ENCODE results near the gene NSMF. TPM values are rescaled to one million over a fixed set of nuclear protein-coding genes. Genes with fewer than 3 reads are reported as not detected.

Gene NSMF
- polyA plus RNA-seq, 1 of the 3 experiments (the other 2 are of a cell fraction): 58.8 TPM

GRCh38 chr9:137459601-137460362, 648 bp upstream of the NSMF start:
- POLR2A ChIA-PET: interaction anchor here (0.6 to 1.3 kb wide), 4 partner anchors 9 to 28 kb away, joined by 3 to 4 read pairs (median 4); no protein-coding TSS in a partner anchor
- Histone ChIP-seq H3K79me2 (ENCODE audit: insufficient read depth) (peaks cover 10% of the 10 kb centered on the region; the same call in 1 of the 2 replicates), H3K9me3 (no peaks in the 10 kb centered on the region), H4K20me1 (ENCODE audit: insufficient read depth) (peaks cover 16% of the 10 kb centered on the region), H3K9me2 (no peaks in the 10 kb centered on the region), H3K36me3 (replicated peaks in 1 of 2; ENCODE audit: control insufficient read depth in 1 of 2, insufficient read depth in 2 of 2, low read length in 1 of 2) (peaks cover 0 to 20% of the 10 kb centered on the region in 2 experiments), H3K9ac (peak overlapping the region; percentile 45), H3K27ac (ENCODE audit: low read depth in 2 of 2, low read length in 1 of 2) (peak overlapping the region in 1 of 2 experiments; percentile 76; a peak in 1 of 4 replicates), H3K4me3 (ENCODE audit: low read depth in 2 of 2, low read length in 1 of 2) (peak overlapping the region in 1 of 2 experiments; percentile 82; a peak in 2 of 4 replicates), H2AFZ (ENCODE audit: low read depth) (peak overlapping the region; percentile 99), H3K4me2 (peak overlapping the region; percentile 65; the same call in 1 of the 2 replicates), H3K4me1 (ENCODE audit: control insufficient read depth in 1 of 2, insufficient read depth in 2 of 2, low read depth in 1 of 2, low read length in 1 of 2) (peaks cover 18 to 42% of the 10 kb centered on the region in 2 experiments; a peak in 3 of 4 replicates), H3K27me3 (ENCODE audit: insufficient read depth) (no peaks in the 10 kb centered on the region), H3F3A (replicated peaks; ENCODE audit: insufficient read depth) (no peaks in the 10 kb centered on the region)
- DNase-seq: peak; percentile 36
- CTCF ChIA-PET: interaction anchor here (0.9 to 1.5 kb wide), 4 partner anchors 14 to 37 kb away, joined by 3 to 5 read pairs (median 3); partner anchors contain the start of genes EXD3 and NOXA1
- TF ChIP-seq RFX5 (IDR thresholded peaks at IDR 0.05; ENCODE audit: low read length) (no peak), RXRA (IDR thresholded peaks at IDR 0.05; ENCODE audit: borderline replicate concordance, low read depth) (no peak), FOXJ3 (CRISPR knock-in tag; IDR thresholded peaks at IDR 0.05) (no peak), SIN3A (IDR thresholded peaks at IDR 0.05; ENCODE audit: borderline replicate concordance, low read depth, low read length) (no peak), TEAD4 (IDR thresholded peaks at IDR 0.05; ENCODE audit: borderline replicate concordance, insufficient read depth) (no peak), GATA2 (CRISPR knock-in tag; IDR thresholded peaks at IDR 0.05) (no peak), IRF3 (IDR thresholded peaks at IDR 0.05; ENCODE audit: low read depth, low read length) (no peak), REST (IDR thresholded peaks at IDR 0.05; ENCODE audit: low read depth, low read length) (no peak), RAD21 (IDR thresholded peaks at IDR 0.05; ENCODE audit: low read length) (no peak), SMC3 (IDR thresholded peaks at IDR 0.05; ENCODE audit: low read depth, low read length) (no peak), FOXM1 (IDR thresholded peaks at IDR 0.05; ENCODE audit: low read depth) (no peak)
- WGBS (ENCODE audit: low lambda C conversion rate): 25% methylated on average over 4 of the region's 15 CpGs
